ENCODE results near the gene CCDC127. TPM values are rescaled to one million over a fixed set of nuclear protein-coding genes. Genes with fewer than 3 reads are reported as not detected.

The CCDC127 gene
- total RNA-seq, 1 experiment from 2014 or later, result 5.4 TPM

DNA sequence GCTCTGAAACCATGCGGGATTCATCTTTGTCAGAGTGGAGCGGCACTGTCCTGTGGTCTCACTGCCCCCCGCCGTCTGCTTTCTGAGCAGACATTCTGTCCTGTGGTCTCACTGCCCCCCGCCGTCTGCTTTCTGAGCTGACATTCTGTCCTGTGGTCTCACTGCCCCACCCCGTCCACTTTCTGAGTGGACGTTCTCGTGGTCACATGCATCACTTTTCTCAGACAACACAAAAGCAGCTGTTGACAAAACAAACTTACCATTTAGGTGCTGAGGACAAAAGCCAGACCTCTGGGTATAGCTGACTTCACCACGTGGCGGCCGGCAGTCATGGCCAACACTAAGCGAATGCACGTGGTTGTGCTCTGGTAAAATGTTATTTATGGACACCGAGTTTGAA lies 23.9 kb downstream of the CCDC127 start:
- Histone ChIP-seq H3K27ac (ENCODE audit: low read length) (no peak overlapping the region), H3K9me3 (ENCODE audit: low read length) (no peaks in the 10 kb centered on the region), H3K9ac (ENCODE audit: low read length) (no peak overlapping the region), H3K27me3 (ENCODE audit: low read length) (no peaks in the 10 kb centered on the region), H3K4me2 (ENCODE audit: low read length) (no peak overlapping the region), H3K36me3 (ENCODE audit: low read depth, low read length) (no peaks in the 10 kb centered on the region), H3K79me2 (ENCODE audit: low read length) (no peaks in the 10 kb centered on the region), H3F3A (ENCODE audit: low read length, unreplicated experiment) (no peaks in the 10 kb centered on the region), H3K4me1 (ENCODE audit: insufficient read depth, low read length) (no peaks in the 10 kb centered on the region), H3K4me3 (ENCODE audit: low read length) (no peak overlapping the region), H3K9me2 (replicated peaks; ENCODE audit: low read length) (no peaks in the 10 kb centered on the region), H4K20me1 (ENCODE audit: low read length) (no peaks in the 10 kb centered on the region), H2AFZ (ENCODE audit: low read length) (no peak overlapping the region)
- TF ChIP-seq, protein P1, sequence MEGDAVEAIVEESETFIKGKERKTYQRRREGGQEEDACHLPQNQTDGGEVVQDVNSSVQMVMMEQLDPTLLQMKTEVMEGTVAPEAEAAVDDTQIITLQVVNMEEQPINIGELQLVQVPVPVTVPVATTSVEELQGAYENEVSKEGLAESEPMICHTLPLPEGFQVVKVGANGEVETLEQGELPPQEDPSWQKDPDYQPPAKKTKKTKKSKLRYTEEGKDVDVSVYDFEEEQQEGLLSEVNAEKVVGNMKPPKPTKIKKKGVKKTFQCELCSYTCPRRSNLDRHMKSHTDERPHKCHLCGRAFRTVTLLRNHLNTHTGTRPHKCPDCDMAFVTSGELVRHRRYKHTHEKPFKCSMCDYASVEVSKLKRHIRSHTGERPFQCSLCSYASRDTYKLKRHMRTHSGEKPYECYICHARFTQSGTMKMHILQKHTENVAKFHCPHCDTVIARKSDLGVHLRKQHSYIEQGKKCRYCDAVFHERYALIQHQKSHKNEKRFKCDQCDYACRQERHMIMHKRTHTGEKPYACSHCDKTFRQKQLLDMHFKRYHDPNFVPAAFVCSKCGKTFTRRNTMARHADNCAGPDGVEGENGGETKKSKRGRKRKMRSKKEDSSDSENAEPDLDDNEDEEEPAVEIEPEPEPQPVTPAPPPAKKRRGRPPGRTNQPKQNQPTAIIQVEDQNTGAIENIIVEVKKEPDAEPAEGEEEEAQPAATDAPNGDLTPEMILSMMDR (conservative IDR thresholded peaks at IDR 0.05; ENCODE audit: low read depth, low read length), result no peak
- TF ChIP-seq EZH2 (IDR thresholded peaks at IDR 0.05; ENCODE audit: low read length, unreplicated experiment), result no peak
- no peak for TF ChIP-seq EZH2phosphoT487 (IDR thresholded peaks at IDR 0.05; ENCODE audit: borderline replicate concordance, low read length)
- POLR2A ChIA-PET (ENCODE audit: unreplicated experiment), result no interaction called here
- ATAC-seq, result no peak
- intact Hi-C loops (cut with micrococcal nuclease), result no loop called here
- BruUV-seq (replicated peaks), result no TSS peak
- no peak for DNase-seq
- CTCF ChIA-PET, result no interaction called here

- ChIA-PET CTCF (no interaction called here), POLR2A (ENCODE audit: unreplicated experiment) (no interaction called here)
- no TSS peak for BruUV-seq (replicated peaks)
- H3K9me3 ChIP-seq (ENCODE audit: low read length), result no peaks in the 10 kb centered on the region
- H3K27ac ChIP-seq (ENCODE audit: low read length), result no peak overlapping the region
- TF ChIP-seq EZH2phosphoT487 (IDR thresholded peaks at IDR 0.05; ENCODE audit: borderline replicate concordance, low read length) (no peak), EZH2 (IDR thresholded peaks at IDR 0.05; ENCODE audit: low read length, unreplicated experiment) (no peak)
- TF ChIP-seq, protein P1 (conservative IDR thresholded peaks at IDR 0.05; ENCODE audit: low read depth, low read length), result no peak
- H3F3A ChIP-seq (ENCODE audit: low read length, unreplicated experiment), result no peaks in the 10 kb centered on the region
- no peak overlapping the region for H2AFZ ChIP-seq (ENCODE audit: low read length)
- ATAC-seq (no peak), DNase-seq (no peak)
- H3K27me3 ChIP-seq (ENCODE audit: low read length), result no peaks in the 10 kb centered on the region
- no peaks in the 10 kb centered on the region for H3K9me2 ChIP-seq (replicated peaks; ENCODE audit: low read length)
- H3K36me3 ChIP-seq (ENCODE audit: low read depth, low read length), result no peaks in the 10 kb centered on the region
- H3K4me2 ChIP-seq (ENCODE audit: low read length), result no peak overlapping the region
- no peaks in the 10 kb centered on the region for H4K20me1 ChIP-seq (ENCODE audit: low read length)
- intact Hi-C loops (cut with micrococcal nuclease), result no loop called here
- H3K4me1 ChIP-seq (ENCODE audit: insufficient read depth, low read length), result peaks cover 6% of the 10 kb centered on the region
- H3K79me2 ChIP-seq (ENCODE audit: low read length), result no peaks in the 10 kb centered on the region
- no peak overlapping the region for H3K9ac ChIP-seq (ENCODE audit: low read length)
- H3K4me3 ChIP-seq (ENCODE audit: low read length), result no peak overlapping the region
Observed at GRCh38 chr5:192970-193831, 24.8 kb downstream of the CCDC127 start.

DNA sequence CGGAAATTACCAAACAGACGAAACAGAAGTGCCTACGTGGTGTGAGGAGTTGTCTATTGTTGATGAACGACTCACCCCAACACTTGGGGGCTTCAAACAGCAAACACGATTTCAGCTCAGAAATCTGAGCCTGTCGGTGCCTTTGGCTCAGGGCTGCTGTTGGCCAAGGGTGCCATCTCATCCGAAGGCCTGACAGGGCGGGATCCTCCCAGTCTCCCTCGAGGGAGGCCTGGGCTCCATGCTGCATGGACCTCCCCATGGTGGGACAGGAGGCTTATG lies 25.3 kb downstream of the CCDC127 start:
- BruUV-seq (replicated peaks), result no TSS peak
- H3F3A ChIP-seq (ENCODE audit: low read length, unreplicated experiment), result no peaks in the 10 kb centered on the region
- no peak overlapping the region for H3K27ac ChIP-seq (ENCODE audit: low read length)
- POLR2A ChIA-PET (ENCODE audit: unreplicated experiment), result no interaction called here
- H3K4me3 ChIP-seq (ENCODE audit: low read length), result no peak overlapping the region
- DNase-seq, result no peak
- ATAC-seq, result no peak
- H3K9ac ChIP-seq (ENCODE audit: low read length), result no peak overlapping the region
- H3K36me3 ChIP-seq (ENCODE audit: low read depth, low read length), result no peaks in the 10 kb centered on the region
- intact Hi-C loops (cut with micrococcal nuclease), result no loop called here
- H3K4me1 ChIP-seq (ENCODE audit: insufficient read depth, low read length), result peaks cover 11% of the 10 kb centered on the region
- no peaks in the 10 kb centered on the region for H3K27me3 ChIP-seq (ENCODE audit: low read length)
- no peaks in the 10 kb centered on the region for H4K20me1 ChIP-seq (ENCODE audit: low read length)
- TF ChIP-seq EZH2phosphoT487 (IDR thresholded peaks at IDR 0.05; ENCODE audit: borderline replicate concordance, low read length) (no peak), EZH2 (IDR thresholded peaks at IDR 0.05; ENCODE audit: low read length, unreplicated experiment) (no peak)
- TF ChIP-seq, protein P1 (conservative IDR thresholded peaks at IDR 0.05; ENCODE audit: low read depth, low read length), result no peak
- no peaks in the 10 kb centered on the region for H3K9me3 ChIP-seq (ENCODE audit: low read length)
- no peak overlapping the region for H3K4me2 ChIP-seq (ENCODE audit: low read length)
- no peak overlapping the region for H2AFZ ChIP-seq (ENCODE audit: low read length)
- CTCF ChIA-PET, result no interaction called here
- no peaks in the 10 kb centered on the region for H3K9me2 ChIP-seq (replicated peaks; ENCODE audit: low read length)
- no peaks in the 10 kb centered on the region for H3K79me2 ChIP-seq (ENCODE audit: low read length)
